C4-2B (cell line): Measurements from ENCODE around the gene PCDHA6.
A peak's percentile ranks its signal among the peaks of the same experiment; 100 is the strongest.
"Not testable (repeated sequence)": the region's sequence is repeated elsewhere in the genome, so short reads cannot be mapped to it uniquely, and the experiment has no call there.

ENCODE experiments used
- H3K27ac ChIP-seq: fragments of 450-650 bp; 2 replicates; pipeline ENCODE4 v1.5.1; 2017
- CTCF ChIP-seq: fragments of 450-650 bp; conservative IDR thresholded peaks from 2 replicates; pipeline ENCODE4 v1.5.1; 2017; ENCODE audit warnings: mild to moderate bottlenecking
- ZFX ChIP-seq: fragments of 450-650 bp; IDR thresholded peaks from 2 replicates; pipeline ENCODE4 v1.6.1; 2017

Gene PCDHA6

GRCh38 chr5:140870221-140871201, 42.8 kb downstream of the PCDHA6 start:
- no peak for TF ChIP-seq ZFX
- no peak for TF ChIP-seq CTCF
- H3K27ac ChIP-seq, result no peak overlapping the region

GRCh38 chr5:140875085-140876065, 47.6 kb downstream of the PCDHA6 start, which contains the start of gene PCDHA12:
TSS of gene PCDHA12 (plus strand) at chr5:140875308. CDS start at chr5:140875473, 165 bp downstream.
- H3K27ac ChIP-seq, result no peak within 1 kb of the TSS
- peak; percentile 53 for TF ChIP-seq CTCF
- TF ChIP-seq ZFX, result no peak

- H3K27ac ChIP-seq, result not testable (repeated sequence)
Measured at GRCh38 chr5:140876541-140877261, 48.9 kb downstream of the PCDHA6 start.

- H3K27ac ChIP-seq, result no peak overlapping the region
- TF ChIP-seq ZFX, result no peak
- TF ChIP-seq CTCF, result no peak
Measured at GRCh38 chr5:140877262-140877581, 49.5 kb downstream of the PCDHA6 start.
